Ishikawa (cell line): ENCODE results near the gene LARP4B.

Source experiments
- CEBPB ChIP-seq: IDR thresholded peaks from 2 replicates; pipeline ENCODE4 v1.6.1; 2012
- EGR1 ChIP-seq: IDR thresholded peaks from 2 replicates; pipeline ENCODE4 v1.6.1; 2012
- EP300 ChIP-seq: IDR thresholded peaks from 2 replicates; pipeline ENCODE4 v1.6.1; 2012; ENCODE audit warnings: borderline replicate concordance
- FOXM1 ChIP-seq: IDR thresholded peaks from 2 replicates; pipeline ENCODE4 v1.6.1; 2012; ENCODE audit warnings: low read depth, borderline replicate concordance
- MAX ChIP-seq: IDR thresholded peaks from 2 replicates; pipeline ENCODE4 v1.6.1; 2012
- NFIC ChIP-seq: IDR thresholded peaks from 2 replicates; pipeline ENCODE4 v1.6.1; 2012
- RAD21 ChIP-seq: IDR thresholded peaks from 2 replicates; pipeline ENCODE4 v1.6.1; 2012; ENCODE audit warnings: low read depth
- REST ChIP-seq: IDR thresholded peaks from 2 replicates; pipeline ENCODE4 v1.6.1; 2012; ENCODE audit warnings: low read depth, mild to moderate bottlenecking
- TAF1 ChIP-seq: IDR thresholded peaks from 2 replicates; pipeline ENCODE4 v1.6.1; 2012; ENCODE audit warnings: low read depth, mild to moderate bottlenecking
- TCF12 ChIP-seq: IDR thresholded peaks from 2 replicates; pipeline ENCODE4 v1.6.1; 2012; ENCODE audit warnings: low read depth
- TEAD4 ChIP-seq: IDR thresholded peaks from 2 replicates; pipeline ENCODE4 v1.6.1; 2012
- USF1 ChIP-seq: IDR thresholded peaks from 2 replicates; pipeline ENCODE4 v1.6.1; 2012
- YY1 ChIP-seq: IDR thresholded peaks from 2 replicates; pipeline ENCODE4 v1.6.1; 2012; ENCODE audit warnings: low read depth
- ZBTB7A ChIP-seq: IDR thresholded peaks from 2 replicates; pipeline ENCODE4 v1.6.1; 2012; ENCODE audit warnings: low read depth

GRCh38 chr10:865924-866576, 65.5 kb downstream of the LARP4B start:
- TF ChIP-seq REST (no peak), CEBPB (no peak), TAF1 (no peak), ZBTB7A (no peak), EP300 (no peak), MAX (no peak), NFIC (no peak), RAD21 (no peak), TCF12 (no peak), YY1 (no peak), USF1 (no peak), EGR1 (no peak), FOXM1 (no peak), TEAD4 (no peak)
